ENCODE data around the gene TMEM225B.

The TMEM225B gene

DNA sequence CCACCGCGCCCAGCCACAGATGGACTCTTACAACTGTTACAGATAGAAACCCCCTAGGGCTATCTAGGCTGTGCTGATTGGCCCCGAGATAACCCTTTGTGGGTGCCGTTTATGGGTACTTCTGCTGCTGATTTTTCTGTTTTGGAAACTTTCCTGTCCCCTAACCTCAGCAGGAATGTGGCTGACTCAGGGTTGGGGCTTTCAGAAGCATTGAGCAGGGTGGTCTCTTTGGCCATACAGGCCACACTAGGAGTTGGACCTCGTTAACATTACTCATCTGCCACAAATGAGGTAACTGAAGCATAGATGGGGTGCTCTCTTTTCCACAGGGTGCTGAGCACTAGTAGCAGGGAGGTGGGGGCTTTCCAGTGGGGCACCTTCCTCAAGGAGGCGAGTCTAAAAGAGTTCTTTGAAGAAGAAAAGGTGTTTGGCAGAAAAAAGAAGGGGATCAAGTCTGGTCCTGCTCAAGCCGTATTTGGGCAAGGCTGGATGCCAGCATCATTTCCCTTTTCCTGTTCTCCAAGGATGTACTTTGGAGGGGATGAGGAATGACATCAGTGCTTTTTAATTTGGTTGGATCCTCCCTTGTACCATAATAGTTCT, 25.1 kb downstream of the TMEM225B start:
- peaks cover 100% of the 10 kb centered on the region for H3K36me3 ChIP-seq (ENCODE audit: insufficient read depth, low read length)
- no peak overlapping the region for H3K4me3 ChIP-seq (ENCODE audit: low read depth, low read length, poor library complexity, severe bottlenecking)
- no peak overlapping the region for H3K9ac ChIP-seq (ENCODE audit: low read length)
- peaks cover under 1% of the 10 kb centered on the region for H3K4me1 ChIP-seq (ENCODE audit: insufficient read depth, low read length, severe bottlenecking)
- H2AFZ ChIP-seq (ENCODE audit: low read length), result no peak overlapping the region
- no peak overlapping the region for H3K27ac ChIP-seq (ENCODE audit: low read depth, low read length, poor library complexity, severe bottlenecking)
- H4K20me1 ChIP-seq (ENCODE audit: insufficient read depth, low read length), result no peaks in the 10 kb centered on the region
- no peaks in the 10 kb centered on the region for H3K79me2 ChIP-seq (ENCODE audit: insufficient read depth, low read length)
- no peaks in the 10 kb centered on the region for H3K27me3 ChIP-seq (ENCODE audit: insufficient read depth, low read length)
- H3K4me2 ChIP-seq (ENCODE audit: low read length), result no peak overlapping the region
- TF ChIP-seq EZH2 (IDR thresholded peaks at IDR 0.05; ENCODE audit: borderline replicate concordance, low read length), result no peak
- TF ChIP-seq, protein P1, sequence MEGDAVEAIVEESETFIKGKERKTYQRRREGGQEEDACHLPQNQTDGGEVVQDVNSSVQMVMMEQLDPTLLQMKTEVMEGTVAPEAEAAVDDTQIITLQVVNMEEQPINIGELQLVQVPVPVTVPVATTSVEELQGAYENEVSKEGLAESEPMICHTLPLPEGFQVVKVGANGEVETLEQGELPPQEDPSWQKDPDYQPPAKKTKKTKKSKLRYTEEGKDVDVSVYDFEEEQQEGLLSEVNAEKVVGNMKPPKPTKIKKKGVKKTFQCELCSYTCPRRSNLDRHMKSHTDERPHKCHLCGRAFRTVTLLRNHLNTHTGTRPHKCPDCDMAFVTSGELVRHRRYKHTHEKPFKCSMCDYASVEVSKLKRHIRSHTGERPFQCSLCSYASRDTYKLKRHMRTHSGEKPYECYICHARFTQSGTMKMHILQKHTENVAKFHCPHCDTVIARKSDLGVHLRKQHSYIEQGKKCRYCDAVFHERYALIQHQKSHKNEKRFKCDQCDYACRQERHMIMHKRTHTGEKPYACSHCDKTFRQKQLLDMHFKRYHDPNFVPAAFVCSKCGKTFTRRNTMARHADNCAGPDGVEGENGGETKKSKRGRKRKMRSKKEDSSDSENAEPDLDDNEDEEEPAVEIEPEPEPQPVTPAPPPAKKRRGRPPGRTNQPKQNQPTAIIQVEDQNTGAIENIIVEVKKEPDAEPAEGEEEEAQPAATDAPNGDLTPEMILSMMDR (IDR thresholded peaks at IDR 0.05; ENCODE audit: low read length), result no peak
- H3K9me3 ChIP-seq (ENCODE audit: low read length), result no peaks in the 10 kb centered on the region
- no peaks in the 10 kb centered on the region for H3K9me2 ChIP-seq (ENCODE audit: low read depth, low read length)
- no peaks in the 10 kb centered on the region for H3F3A ChIP-seq (ENCODE audit: insufficient read depth, low read length)

DNA sequence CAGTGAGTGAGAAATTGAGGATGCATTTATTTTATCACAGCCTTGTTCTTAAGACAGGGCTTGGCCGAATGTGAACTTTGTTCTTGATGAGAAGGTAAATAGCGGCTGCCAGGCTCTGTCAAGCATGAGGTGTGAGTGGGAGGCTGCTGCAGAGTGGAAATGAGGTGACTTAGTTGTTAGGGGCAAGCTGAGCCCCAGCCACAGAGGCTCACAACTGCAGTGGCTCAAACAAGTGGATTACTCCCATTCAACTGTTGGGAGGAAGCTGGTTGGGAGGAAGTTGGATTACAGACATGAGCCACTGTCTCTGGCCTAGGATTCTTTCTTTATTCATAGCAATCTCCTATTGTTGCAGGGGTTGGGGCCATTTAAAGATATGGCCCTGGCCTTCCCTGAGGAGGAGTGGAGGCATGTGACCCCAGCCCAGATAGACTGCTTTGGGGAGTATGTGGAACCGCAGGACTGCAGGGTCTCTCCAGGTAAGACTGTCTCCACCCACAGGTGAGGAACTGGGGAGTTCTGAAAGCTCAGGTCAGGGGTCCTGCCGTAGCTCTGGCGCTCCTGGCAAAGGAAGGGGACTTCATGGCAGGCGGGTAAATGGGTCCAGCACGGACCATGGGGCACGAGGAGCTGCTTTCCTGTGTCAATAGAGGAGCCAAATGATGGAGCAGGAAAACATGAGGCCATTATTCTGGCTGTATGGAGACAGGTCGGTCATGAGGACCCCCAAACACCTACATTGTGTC, 25.8 kb downstream of the TMEM225B start:
- H4K20me1 ChIP-seq (ENCODE audit: insufficient read depth, low read length), result no peaks in the 10 kb centered on the region
- no peaks in the 10 kb centered on the region for H3K79me2 ChIP-seq (ENCODE audit: insufficient read depth, low read length)
- no peak overlapping the region for H3K9ac ChIP-seq (ENCODE audit: low read length)
- H3K36me3 ChIP-seq (ENCODE audit: insufficient read depth, low read length), result peaks cover 100% of the 10 kb centered on the region
- H3K27ac ChIP-seq (ENCODE audit: low read depth, low read length, poor library complexity, severe bottlenecking), result no peak overlapping the region
- no peaks in the 10 kb centered on the region for H3K9me2 ChIP-seq (ENCODE audit: low read depth, low read length)
- H3K4me1 ChIP-seq (ENCODE audit: insufficient read depth, low read length, severe bottlenecking), result no peaks in the 10 kb centered on the region
- H2AFZ ChIP-seq (ENCODE audit: low read length), result no peak overlapping the region
- H3K9me3 ChIP-seq (ENCODE audit: low read length), result no peaks in the 10 kb centered on the region
- no peak overlapping the region for H3K4me3 ChIP-seq (ENCODE audit: low read depth, low read length, poor library complexity, severe bottlenecking)
- TF ChIP-seq EZH2 (IDR thresholded peaks at IDR 0.05; ENCODE audit: borderline replicate concordance, low read length), result no peak
- TF ChIP-seq, protein P1 (IDR thresholded peaks at IDR 0.05; ENCODE audit: low read length), result no peak
- H3K4me2 ChIP-seq (ENCODE audit: low read length), result no peak overlapping the region
- no peaks in the 10 kb centered on the region for H3K27me3 ChIP-seq (ENCODE audit: insufficient read depth, low read length)
- H3F3A ChIP-seq (ENCODE audit: insufficient read depth, low read length), result no peaks in the 10 kb centered on the region

DNA sequence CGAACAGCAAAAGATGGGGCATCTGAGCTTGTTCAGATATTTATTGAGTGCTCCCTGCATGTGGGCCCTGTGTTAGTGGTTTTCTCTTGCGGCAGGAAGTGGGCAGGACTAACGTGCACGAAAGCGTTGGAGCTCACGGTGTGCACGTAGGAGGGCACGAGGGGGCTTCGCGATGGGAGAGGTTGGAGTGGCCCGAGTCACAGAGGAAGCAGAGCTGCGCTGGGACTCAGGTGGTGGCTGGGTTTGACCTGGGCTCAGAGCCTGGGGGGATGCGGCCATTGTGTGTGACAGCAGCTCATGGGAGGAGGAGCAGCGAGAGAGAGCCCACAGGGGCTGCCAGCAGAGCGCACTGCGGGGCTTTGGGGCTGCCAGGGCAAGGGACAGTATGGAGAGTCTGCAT, 26.4 kb downstream of the TMEM225B start:
- TF ChIP-seq EZH2 (IDR thresholded peaks at IDR 0.05; ENCODE audit: borderline replicate concordance, low read length), result no peak
- TF ChIP-seq, protein P1 (IDR thresholded peaks at IDR 0.05; ENCODE audit: low read length), result no peak
- Histone ChIP-seq H4K20me1 (ENCODE audit: insufficient read depth, low read length) (no peaks in the 10 kb centered on the region), H3K4me1 (ENCODE audit: insufficient read depth, low read length, severe bottlenecking) (no peaks in the 10 kb centered on the region), H3F3A (ENCODE audit: insufficient read depth, low read length) (no peaks in the 10 kb centered on the region), H3K9me2 (ENCODE audit: low read depth, low read length) (no peaks in the 10 kb centered on the region), H3K27ac (ENCODE audit: low read depth, low read length, poor library complexity, severe bottlenecking) (no peak overlapping the region), H2AFZ (ENCODE audit: low read length) (no peak overlapping the region), H3K9me3 (ENCODE audit: low read length) (no peaks in the 10 kb centered on the region), H3K9ac (ENCODE audit: low read length) (no peak overlapping the region), H3K79me2 (ENCODE audit: insufficient read depth, low read length) (no peaks in the 10 kb centered on the region), H3K4me2 (ENCODE audit: low read length) (no peak overlapping the region), H3K27me3 (ENCODE audit: insufficient read depth, low read length) (no peaks in the 10 kb centered on the region), H3K4me3 (ENCODE audit: low read depth, low read length, poor library complexity, severe bottlenecking) (no peak overlapping the region), H3K36me3 (ENCODE audit: insufficient read depth, low read length) (peaks cover 100% of the 10 kb centered on the region)

All from OCI-LY1 (cell line).